Neural progenitor cell (in vitro differentiated cells): ENCODE data around the gene VIL1. TPM values are rescaled to one million over a fixed set of nuclear protein-coding genes. Genes with fewer than 3 reads are reported as not detected.
A peak's percentile ranks its signal among the peaks of the same experiment; 100 is the strongest.

Experiments used
- DNase-seq: peaks from one replicate; pipeline ENCODE4 v3.0.0-alpha.2; 2016; ENCODE audit warnings: low spot score
- H2AFZ ChIP-seq: fragments of 200-600 bp; sonication (generic); replicated peaks from 2 replicates; pipeline ENCODE4 v1.6.1; 2016; ENCODE audit warnings: antibody characterized with exemption
- H3F3A ChIP-seq: fragments of 200-600 bp; sonication (generic); 2 replicates; pipeline ENCODE4 v1.6.1; 2016; ENCODE audit warnings: antibody characterized with exemption, low read depth
- H3K27ac ChIP-seq: fragments of 200-600 bp; sonication (generic); 2 replicates; pipeline ENCODE4 v1.5.1; 2016; ENCODE audit warnings: mild to moderate bottlenecking
- H3K27me3 ChIP-seq: fragments of 200-600 bp; sonication (generic); 2 replicates; pipeline ENCODE4 v1.6.1; 2016; ENCODE audit warnings: mild to moderate bottlenecking, moderate library complexity
- H3K36me3 ChIP-seq: fragments of 200-600 bp; sonication (generic); 2 replicates; pipeline ENCODE4 v1.5.1; 2016
- H3K4me1 ChIP-seq: fragments of 200-600 bp; sonication (generic); 2 replicates; pipeline ENCODE4 v1.6.1; 2016; ENCODE audit warnings: mixed run types
- H3K4me2 ChIP-seq: fragments of 200-600 bp; sonication (generic); 2 replicates; pipeline ENCODE4 v1.6.1; 2016
- H3K4me3 ChIP-seq: fragments of 200-600 bp; sonication (generic); 2 replicates; pipeline ENCODE4 v1.5.1; 2016
- H3K79me2 ChIP-seq: fragments of 200-600 bp; sonication (generic); 2 replicates; pipeline ENCODE4 v1.6.1; 2016; ENCODE audit warnings: low read depth
- H3K9ac ChIP-seq: fragments of 200-600 bp; sonication (generic); 2 replicates; pipeline ENCODE4 v1.6.1; 2016
- H3K9me3 ChIP-seq: fragments of 200-600 bp; sonication (generic); 2 replicates; pipeline ENCODE4 v1.5.1; 2016; ENCODE audit warnings: low read depth
- H4K20me1 ChIP-seq: fragments of 200-600 bp; sonication (generic); 2 replicates; pipeline ENCODE4 v1.6.1; 2016; ENCODE audit warnings: low read depth
- H3K27ac Mint-ChIP-seq: 3 replicates; pipeline ENCODE4 v1.8.0; 2021; ENCODE audit warnings: mixed read lengths
- H3K27me3 Mint-ChIP-seq: 2 replicates; pipeline ENCODE4 v1.8.0; 2022; ENCODE audit warnings: low read depth, mild to moderate bottlenecking, inconsistent platforms, moderate library complexity, mixed read lengths; ENCODE audit not compliant: insufficient read depth
- H3K36me3 Mint-ChIP-seq: 3 replicates; pipeline ENCODE4 v1.8.0; 2021; ENCODE audit warnings: mixed read lengths
- H3K4me1 Mint-ChIP-seq: 3 replicates; pipeline ENCODE4 v1.8.0; 2021; ENCODE audit warnings: mixed read lengths
- H3K4me3 Mint-ChIP-seq: 3 replicates; pipeline ENCODE4 v1.8.0; 2021; ENCODE audit warnings: mild to moderate bottlenecking, moderate library complexity, mixed read lengths
- H3K9me3 Mint-ChIP-seq: 3 replicates; pipeline ENCODE4 v1.8.0; 2020; ENCODE audit warnings: mixed read lengths
- CTCF ChIP-seq: fragments of 200-600 bp; sonication (generic); IDR thresholded peaks from 2 replicates; pipeline ENCODE4 v1.5.1; 2017; ENCODE audit warnings: antibody characterized with exemption, mild to moderate bottlenecking
- EZH2 ChIP-seq: fragments of 200-600 bp; sonication (generic); IDR thresholded peaks from 2 replicates; pipeline ENCODE4 v1.6.1; 2017; ENCODE audit warnings: antibody characterized with exemption, mild to moderate bottlenecking, moderate library complexity
- EZH2phosphoT487 ChIP-seq: fragments of 200-600 bp; sonication (generic); IDR thresholded peaks from 2 replicates; pipeline ENCODE4 v1.6.1; 2017; ENCODE audit warnings: antibody characterized with exemption
- total RNA-seq: library from RNA; depleted of rRNA; stranded (reverse); fragments of >200 nt; gene quantifications from 2 replicates; pipeline ENCODE4 v1.2.3, GENCODE V29; 2015; ENCODE audit warnings: low replicate concordance

VIL1 gene
- total RNA-seq, 1 donor from 2014 or later = not detected

GRCh38 chr2:218437969-218438368 is 19.0 kb downstream of the VIL1 start:
- no peaks in the 10 kb centered on the region for H3K4me1 ChIP-seq
- no peak for DNase-seq
- no peaks in the 10 kb centered on the region for H3K27me3 ChIP-seq
- no peaks in the 10 kb centered on the region for H3K9me3 ChIP-seq
- no peak overlapping the region for H3K4me2 ChIP-seq
- no peaks in the 10 kb centered on the region for H3K27me3 Mint-ChIP-seq
- no peak overlapping the region for H3K27ac ChIP-seq
- H3K79me2 ChIP-seq = no peaks in the 10 kb centered on the region
- no peaks in the 10 kb centered on the region for H3F3A ChIP-seq
- H4K20me1 ChIP-seq = no peaks in the 10 kb centered on the region
- H2AFZ ChIP-seq = no peak overlapping the region
- peaks cover 4% of the 10 kb centered on the region for H3K4me1 Mint-ChIP-seq
- no peak overlapping the region for H3K27ac Mint-ChIP-seq
- no peak overlapping the region for H3K4me3 Mint-ChIP-seq
- no peaks in the 10 kb centered on the region for H3K36me3 Mint-ChIP-seq
- H3K9me3 Mint-ChIP-seq = no peaks in the 10 kb centered on the region
- H3K9ac ChIP-seq = no peak overlapping the region
- H3K4me3 ChIP-seq = no peak overlapping the region
- no peaks in the 10 kb centered on the region for H3K36me3 ChIP-seq
- TF ChIP-seq EZH2 (no peak), CTCF (no peak), EZH2phosphoT487 (no peak)

GRCh38 chr2:218438596-218438995 is 19.7 kb downstream of the VIL1 start:
- no peaks in the 10 kb centered on the region for H3K27me3 ChIP-seq
- TF ChIP-seq CTCF = no peak
- TF ChIP-seq EZH2phosphoT487 = no peak
- TF ChIP-seq EZH2 = no peak
- H3F3A ChIP-seq = no peaks in the 10 kb centered on the region
- Mint-ChIP-seq H3K36me3 (no peaks in the 10 kb centered on the region), H3K27me3 (no peaks in the 10 kb centered on the region), H3K9me3 (no peaks in the 10 kb centered on the region), H3K4me3 (no peak overlapping the region), H3K27ac (no peak overlapping the region), H3K4me1 (peaks cover 4% of the 10 kb centered on the region)
- no peak overlapping the region for H3K4me3 ChIP-seq
- no peaks in the 10 kb centered on the region for H3K36me3 ChIP-seq
- no peaks in the 10 kb centered on the region for H3K4me1 ChIP-seq
- H3K9me3 ChIP-seq = no peaks in the 10 kb centered on the region
- H2AFZ ChIP-seq = no peak overlapping the region
- no peak overlapping the region for H3K9ac ChIP-seq
- H4K20me1 ChIP-seq = no peaks in the 10 kb centered on the region
- no peaks in the 10 kb centered on the region for H3K79me2 ChIP-seq
- no peak overlapping the region for H3K27ac ChIP-seq
- no peak for DNase-seq
- no peak overlapping the region for H3K4me2 ChIP-seq

- Histone ChIP-seq H3K9me3 (no peaks in the 10 kb centered on the region), H3K9ac (no peak overlapping the region), H3K36me3 (no peaks in the 10 kb centered on the region), H3F3A (no peaks in the 10 kb centered on the region), H3K79me2 (no peaks in the 10 kb centered on the region), H3K27me3 (no peaks in the 10 kb centered on the region), H2AFZ (no peak overlapping the region), H4K20me1 (no peaks in the 10 kb centered on the region), H3K4me2 (no peak overlapping the region), H3K4me3 (no peak overlapping the region), H3K27ac (no peak overlapping the region), H3K4me1 (no peaks in the 10 kb centered on the region)
- Mint-ChIP-seq H3K27me3 (no peaks in the 10 kb centered on the region), H3K27ac (peak overlapping the region; percentile 42), H3K4me3 (no peak overlapping the region), H3K36me3 (peaks cover 7% of the 10 kb centered on the region), H3K4me1 (no peaks in the 10 kb centered on the region), H3K9me3 (no peaks in the 10 kb centered on the region)
- TF ChIP-seq CTCF (no peak), EZH2 (no peak), EZH2phosphoT487 (no peak)
- DNase-seq = no peak
These were observed 25.9 kb downstream of the VIL1 start for GRCh38 chr2:218444692-218445357.
